HG02571 (cell line): ENCODE results near the gene RCOR1.

Experiments used
- ATAC-seq: cut with Tn5 transposase; IDR thresholded peaks from one replicate; pipeline ENCODE4 v1.9.1; 2021; ENCODE audit warnings: mild to moderate bottlenecking, moderate library complexity; ENCODE audit not compliant: unreplicated experiment

The RCOR1 gene

DNA sequence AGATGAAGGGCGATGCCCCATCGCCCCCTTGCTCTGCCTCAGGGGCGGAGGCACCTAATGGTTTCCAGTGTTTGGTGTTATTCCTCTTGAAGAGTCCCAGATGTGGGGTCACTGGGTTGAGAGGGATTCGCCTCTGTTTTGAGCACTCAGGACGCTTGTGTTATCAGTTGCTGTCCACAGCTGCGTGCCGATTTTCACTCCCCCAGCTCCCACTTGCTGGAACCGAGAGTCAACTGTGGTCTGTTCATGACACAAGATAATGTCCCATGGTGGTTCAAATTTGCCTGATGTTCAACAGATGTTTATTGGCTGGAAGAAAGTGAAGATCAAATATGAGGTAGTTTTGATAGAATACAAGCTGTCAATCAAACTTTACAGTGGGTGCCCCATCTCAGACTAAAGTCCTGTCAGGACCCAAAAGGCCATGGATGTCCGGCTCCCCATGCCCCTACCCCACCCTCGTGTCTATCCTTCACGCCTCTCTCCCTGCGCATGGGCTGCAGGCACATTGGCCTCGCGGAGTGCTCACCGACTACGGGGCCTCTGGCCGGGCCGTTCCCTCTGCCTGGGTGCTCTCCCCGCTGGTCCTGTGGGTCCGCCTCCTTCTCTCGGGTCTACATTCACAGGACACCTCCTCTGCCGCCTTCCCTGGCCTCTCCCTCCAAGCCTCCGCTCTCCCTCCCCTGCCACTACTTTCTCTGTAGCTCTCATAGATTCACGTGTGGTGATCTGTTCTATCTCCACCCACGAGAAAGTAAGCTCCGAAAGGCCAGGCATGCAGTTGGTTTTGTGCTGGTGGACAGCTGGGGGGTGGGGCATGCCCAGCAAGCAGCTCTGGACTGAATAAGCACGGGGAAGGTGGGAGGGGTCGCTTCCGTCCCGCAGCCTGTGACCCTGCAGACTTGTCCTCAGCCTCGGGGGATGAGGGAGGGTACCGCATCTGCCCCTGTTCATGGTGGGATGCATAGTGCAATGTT is 178.0 kb downstream of the RCOR1 start:
- no peak for ATAC-seq

- ATAC-seq, result no peak
Measured at GRCh38 chr14:102771144-102771543, 178.7 kb downstream of the RCOR1 start.

GRCh38 chr14:102772781-102773570 is 180.5 kb downstream of the RCOR1 start:
- no peak for ATAC-seq

DNA sequence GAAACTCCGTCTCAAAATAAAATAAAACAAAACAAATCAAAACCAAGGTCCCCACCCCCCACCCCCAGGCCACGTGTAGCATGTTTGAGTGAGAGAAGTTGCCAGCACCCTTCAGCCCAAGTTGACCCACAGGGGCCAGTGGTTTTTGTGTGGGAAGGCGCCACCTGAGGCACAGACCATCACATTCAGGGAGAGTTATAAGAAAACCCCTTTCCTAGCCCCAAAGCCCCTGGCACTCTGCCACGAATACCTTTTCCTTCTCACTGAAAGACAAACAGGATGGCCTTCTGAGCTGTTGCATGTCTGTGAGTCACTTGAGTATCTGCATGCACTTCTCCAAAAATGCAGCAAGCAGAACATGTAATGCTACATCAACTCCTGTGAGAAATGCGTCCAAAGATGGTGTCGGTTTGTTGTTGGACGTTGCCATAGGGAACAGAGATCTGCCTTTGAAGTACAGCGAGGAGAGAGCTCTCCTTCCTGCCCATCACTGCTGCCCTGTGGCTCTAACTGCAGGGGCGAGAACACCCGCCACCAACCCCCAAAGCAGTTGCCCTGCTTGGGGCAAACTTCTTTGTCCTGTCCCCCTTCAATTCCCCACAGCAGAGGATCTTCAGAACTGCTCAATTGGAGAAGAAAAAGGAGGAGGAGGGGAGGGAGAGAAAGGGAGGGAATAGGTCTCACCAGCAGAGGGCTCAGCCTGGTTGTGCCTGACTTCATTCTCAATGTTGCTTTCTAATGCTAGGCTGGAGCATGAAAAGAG is 182.1 kb downstream of the RCOR1 start:
- ATAC-seq, result no peak

- ATAC-seq, result no peak
Measured at GRCh38 chr14:102775855-102776760, 183.7 kb downstream of the RCOR1 start.

DNA sequence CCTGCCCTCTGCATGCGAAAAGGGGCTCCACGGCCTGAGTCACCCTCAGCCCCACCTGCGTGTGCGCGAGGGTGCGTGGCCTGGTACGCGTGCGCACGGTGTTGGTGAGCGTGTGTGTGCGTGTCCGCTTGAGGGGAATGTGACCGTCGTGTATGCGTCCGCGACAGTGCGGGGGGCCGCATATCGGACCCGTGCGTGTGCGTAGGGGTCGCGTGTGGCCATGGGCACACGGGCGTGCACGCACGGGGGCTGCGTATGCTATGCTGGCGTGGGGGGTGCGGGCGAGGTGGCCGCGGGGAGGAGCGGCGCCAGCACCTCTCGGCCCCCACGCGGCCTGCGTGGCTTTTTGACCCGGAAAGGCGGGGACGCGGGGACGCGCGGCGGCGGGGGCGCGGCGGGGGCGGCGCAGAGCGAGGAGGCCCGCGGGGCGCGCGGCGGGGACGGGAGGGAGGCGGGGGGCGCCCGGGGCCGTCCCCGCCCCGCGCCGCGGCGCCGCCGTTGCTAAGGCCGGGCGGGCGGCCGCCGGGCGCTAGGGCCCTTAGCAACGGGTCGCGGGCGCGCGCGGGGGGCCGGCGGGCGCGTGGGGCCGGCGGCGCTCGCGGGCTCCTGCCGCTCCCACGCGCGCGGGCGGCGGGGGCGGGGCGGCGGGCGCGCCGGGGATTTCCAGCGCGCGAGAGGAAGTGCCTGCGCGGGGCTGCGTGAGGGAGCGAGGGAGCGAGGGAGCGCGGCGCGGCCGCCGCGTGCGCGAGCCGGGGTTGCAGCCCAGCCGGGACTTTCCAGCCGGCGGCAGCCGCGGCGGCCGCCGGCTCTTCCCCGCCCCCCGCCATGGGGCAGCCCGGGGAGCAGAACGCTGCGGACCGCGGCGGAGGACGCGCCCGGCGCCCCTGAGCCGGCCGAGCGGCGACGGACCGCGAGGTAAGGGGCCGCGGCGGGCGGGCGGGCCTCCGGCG is 184.6 kb downstream of the RCOR1 start, which contains the start of gene TRAF3:
TSS of gene TRAF3 (plus strand) at position 689 of the 950 bp plus-strand sequence. CDS start 92,753 bp downstream, outside the sequence.
- ATAC-seq, result peak; percentile 43

- peak; percentile 11 for ATAC-seq
Measured at GRCh38 chr14:102777711-102778337, 185.4 kb downstream of the RCOR1 start.

- ATAC-seq, result no peak
Measured at GRCh38 chr14:102778338-102779083, 186.1 kb downstream of the RCOR1 start.

DNA sequence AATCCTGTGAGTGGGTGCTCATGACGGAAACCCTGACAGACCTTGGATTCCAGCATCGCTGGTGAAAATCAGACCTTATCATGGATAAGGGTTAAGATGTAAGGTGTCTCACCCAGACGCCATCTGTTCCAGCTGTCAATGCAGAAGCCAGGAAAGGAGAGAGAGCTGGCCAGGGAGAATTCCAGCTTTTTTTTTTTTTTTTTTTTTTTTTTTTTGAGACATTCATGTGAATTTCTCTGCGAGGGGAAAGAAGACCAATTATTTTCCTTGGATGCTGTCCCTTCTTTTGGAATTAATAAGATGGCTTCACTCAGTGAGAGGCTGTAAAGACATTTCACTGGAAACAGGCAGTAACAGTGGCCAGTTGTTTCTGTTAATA is 186.6 kb downstream of the RCOR1 start:
- no peak for ATAC-seq

DNA sequence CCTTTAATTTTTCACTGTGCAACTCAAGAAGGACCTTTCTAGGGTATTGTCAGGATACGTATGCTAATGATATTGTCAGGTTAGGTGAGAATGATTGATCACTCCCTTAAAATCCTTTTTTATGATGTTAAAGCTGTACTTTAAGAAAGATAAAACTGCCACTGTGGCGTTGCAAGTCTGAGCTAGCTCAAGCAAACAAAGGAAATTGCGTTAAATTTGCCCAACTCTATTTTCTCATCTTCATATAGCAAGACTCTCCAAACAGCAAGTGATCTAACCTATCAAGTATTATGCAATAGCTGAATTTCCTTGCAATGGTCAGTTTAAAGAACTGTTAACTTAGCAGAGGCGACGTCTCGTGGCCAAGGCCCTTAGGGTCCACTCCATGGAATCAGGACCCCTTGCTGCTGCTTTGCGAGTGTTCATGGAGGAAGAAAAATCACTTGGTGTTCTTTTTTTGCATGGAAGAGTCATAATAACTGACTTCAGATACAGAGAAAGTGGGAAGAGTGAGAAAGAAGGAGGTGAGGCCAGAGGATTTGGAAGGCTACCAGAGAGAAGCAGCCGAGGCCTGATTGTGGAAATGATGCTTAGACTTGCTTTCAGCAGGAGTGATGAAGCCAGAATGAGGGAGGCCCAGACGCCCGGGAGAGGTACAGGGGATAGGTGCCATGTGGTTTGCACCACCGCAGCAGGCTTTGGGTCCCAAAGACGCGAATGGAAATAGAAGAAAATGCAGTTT is 187.3 kb downstream of the RCOR1 start:
- no peak for ATAC-seq
